C4-2B (cell line): ENCODE results near the gene OR13C5.
"Not testable (repeated sequence)": the region's sequence is repeated elsewhere in the genome, so short reads cannot be mapped to it uniquely, and the experiment has no call there.

Experiments used
- H3K27ac ChIP-seq: fragments of 450-650 bp; 2 replicates; pipeline ENCODE4 v1.5.1; 2017
- CTCF ChIP-seq: fragments of 450-650 bp; conservative IDR thresholded peaks from 2 replicates; pipeline ENCODE4 v1.5.1; 2017; ENCODE audit warnings: mild to moderate bottlenecking
- ZFX ChIP-seq: fragments of 450-650 bp; IDR thresholded peaks from 2 replicates; pipeline ENCODE4 v1.6.1; 2017

The OR13C5 gene

DNA sequence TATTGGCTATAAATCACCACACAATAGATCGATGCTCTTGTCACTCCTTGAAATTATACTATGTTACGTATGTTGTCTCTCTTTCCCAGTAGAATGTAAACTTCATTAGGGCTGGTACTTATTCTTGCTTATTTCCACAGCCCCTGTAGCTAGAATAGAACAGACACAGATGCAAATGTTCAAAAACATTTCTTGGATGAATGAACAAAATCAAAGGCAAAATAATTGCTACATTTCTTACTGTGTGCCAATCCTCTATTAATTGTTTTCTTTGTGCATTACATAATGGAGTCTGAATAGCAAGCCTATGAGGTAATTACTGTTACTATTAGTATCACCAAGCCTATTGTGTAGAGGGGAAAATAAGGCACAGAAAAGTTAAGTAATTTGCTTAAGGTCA lies 6.9 kb upstream of the OR13C5 start:
- no peak overlapping the region for H3K27ac ChIP-seq

DNA sequence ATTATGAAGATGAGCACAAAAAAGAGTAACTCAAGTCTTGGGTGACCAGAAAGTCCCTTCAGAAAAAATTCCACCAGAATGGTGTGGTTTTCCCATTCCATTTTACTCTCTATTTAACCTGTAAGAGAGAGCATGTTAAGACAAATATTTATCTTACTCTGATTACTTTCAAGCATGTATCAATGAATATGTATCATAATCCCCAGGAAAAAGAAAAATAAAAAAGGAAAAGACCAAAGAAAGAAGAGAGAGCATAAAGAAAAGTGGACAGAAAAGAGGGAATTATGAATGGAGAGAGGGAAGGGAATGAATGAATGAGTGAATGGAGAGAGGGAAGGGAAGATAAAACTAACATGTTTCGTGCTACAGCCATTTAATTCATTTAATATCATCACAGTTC lies 6.3 kb upstream of the OR13C5 start, which contains the start of gene OR13C2:
Gene OR13C2, minus strand, starts transcription at position 101 of the 400 bp plus-strand sequence. Its CDS starts 0 bp downstream, at position 101.
- H3K27ac ChIP-seq: not testable (repeated sequence)

More for the DNA sequence above, 6.9 kb upstream of the OR13C5 start:
- TF ChIP-seq ZFX: no peak
- TF ChIP-seq CTCF: no peak

DNA sequence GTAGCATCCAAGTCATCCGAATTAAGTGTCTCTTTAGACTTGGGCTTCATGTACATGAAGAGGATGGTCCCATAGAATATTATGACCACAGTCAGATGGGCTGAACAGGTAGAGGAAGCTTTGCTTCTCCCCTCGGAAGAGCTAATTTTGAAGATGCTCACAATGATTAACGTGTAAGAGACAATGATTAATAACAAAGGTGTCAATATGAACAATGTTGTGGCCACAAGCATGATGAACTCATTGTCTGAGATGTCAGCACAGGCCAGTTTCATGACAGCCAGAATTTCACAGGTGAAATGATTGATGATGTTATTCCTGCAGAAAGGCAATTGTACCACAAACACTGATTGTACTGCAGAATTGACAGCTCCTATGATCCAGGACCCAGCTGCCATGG lies 5.6 kb upstream of the OR13C5 start:
- TF ChIP-seq CTCF: no peak
- no peak for TF ChIP-seq ZFX
- no peak overlapping the region for H3K27ac ChIP-seq

GRCh38 chr9:104598749-104599148 lies 464 bp downstream of the OR13C5 start:
- not testable (repeated sequence) for H3K27ac ChIP-seq

GRCh38 chr9:104589626-104590025 lies 9.6 kb downstream of the OR13C5 start:
- H3K27ac ChIP-seq: no peak overlapping the region
- no peak for TF ChIP-seq CTCF
- no peak for TF ChIP-seq ZFX

DNA sequence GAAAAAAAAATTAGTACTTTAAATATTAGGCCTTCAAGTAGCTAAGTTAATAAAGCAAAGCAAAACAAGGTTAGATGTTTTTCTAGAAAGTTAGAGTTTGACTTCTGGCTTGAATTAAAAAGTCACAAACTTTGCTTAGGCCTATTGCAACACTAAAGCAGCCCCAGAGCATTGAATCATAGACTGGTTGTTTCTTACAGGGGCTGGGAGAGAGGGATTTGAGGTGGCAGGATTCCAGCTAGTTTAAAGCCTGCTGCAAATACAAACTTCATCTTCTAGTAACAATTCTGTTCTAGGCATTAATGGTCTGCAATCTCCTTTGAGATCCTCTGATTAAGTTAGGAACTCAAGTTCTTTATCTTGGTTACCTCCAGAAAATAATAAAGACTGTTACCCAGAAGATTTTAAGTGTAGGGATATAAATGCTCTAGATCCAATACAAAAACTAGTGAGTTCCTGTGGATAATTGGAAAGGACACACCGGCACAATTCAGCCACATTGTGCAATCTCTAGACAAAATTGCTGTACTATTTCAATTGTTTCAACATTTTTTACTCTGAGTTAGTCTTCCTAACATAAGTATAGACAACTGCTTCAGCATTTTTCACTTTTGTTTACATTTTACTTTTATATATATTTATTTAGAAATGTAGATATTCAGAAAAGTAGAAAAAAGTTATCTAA lies 12.6 kb downstream of the OR13C5 start:
- no peak overlapping the region for H3K27ac ChIP-seq
- no peak for TF ChIP-seq CTCF
- no peak for TF ChIP-seq ZFX

GRCh38 chr9:104580562-104580961 lies 18.7 kb downstream of the OR13C5 start:
- no peak overlapping the region for H3K27ac ChIP-seq
- no peak for TF ChIP-seq CTCF
- TF ChIP-seq ZFX: no peak

GRCh38 chr9:104577263-104577662 lies 21.9 kb downstream of the OR13C5 start:
- TF ChIP-seq CTCF: no peak
- no peak for TF ChIP-seq ZFX
- H3K27ac ChIP-seq: no peak overlapping the region
